GM03348 (cell line): ENCODE measurements around the gene DBN1.
"Not testable (repeated sequence)": the region's sequence is repeated elsewhere in the genome, so short reads cannot be mapped to it uniquely, and the experiment has no call there.

ENCODE experiments used
- DNase-seq: peaks from one replicate; pipeline ENCODE4 v3.0.0; 2012; ENCODE audit warnings: low spot score

Gene DBN1

GRCh38 chr5:177429248-177430040 is 44.0 kb downstream of the DBN1 start:
- no peak for DNase-seq

GRCh38 chr5:177428574-177429217 is 44.7 kb downstream of the DBN1 start:
- no peak for DNase-seq

- no peak for DNase-seq
Measured at GRCh38 chr5:177427919-177428573, 45.4 kb downstream of the DBN1 start.

DNA sequence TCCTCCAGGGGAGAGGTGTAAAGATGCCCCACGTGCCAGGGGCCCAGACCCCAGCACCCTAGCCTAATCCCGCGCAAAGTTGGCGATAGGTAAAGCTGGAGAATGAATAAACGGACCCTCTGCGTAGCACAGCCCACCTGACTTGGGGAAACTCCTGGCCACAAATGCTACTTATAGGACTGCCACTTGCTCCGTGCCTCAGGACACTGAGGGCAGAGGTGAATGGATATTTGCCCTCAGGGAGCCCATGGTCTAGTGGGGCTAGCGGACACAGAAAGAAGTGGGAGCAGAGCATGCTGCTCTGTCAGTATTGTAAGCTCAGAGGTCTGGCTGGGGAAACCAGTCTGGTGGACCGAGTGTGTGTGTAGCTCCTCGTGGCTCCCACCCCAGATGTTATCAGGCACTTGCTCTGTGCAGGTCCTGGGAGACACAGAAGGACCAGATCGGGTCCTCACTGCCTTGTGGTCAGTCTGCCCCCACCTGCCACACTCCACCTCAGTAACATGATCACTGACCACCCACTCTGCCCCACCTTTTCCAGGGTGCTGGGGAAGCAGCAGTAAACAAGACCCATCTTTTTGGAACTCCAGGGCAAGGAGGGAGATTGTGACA is 46.1 kb downstream of the DBN1 start:
- DNase-seq, result no peak

- peak; percentile 69 for DNase-seq
Measured at GRCh38 chr5:177426566-177427210, 46.7 kb downstream of the DBN1 start, which contains the start of gene GRK6. Gene GRK6 (plus strand): TSS chr5:177426676. CDS start chr5:177426846, 170 bp downstream.

- peak; percentile 99 for DNase-seq
Measured at GRCh38 chr5:177425801-177426565, 47.5 kb downstream of the DBN1 start.

DNA sequence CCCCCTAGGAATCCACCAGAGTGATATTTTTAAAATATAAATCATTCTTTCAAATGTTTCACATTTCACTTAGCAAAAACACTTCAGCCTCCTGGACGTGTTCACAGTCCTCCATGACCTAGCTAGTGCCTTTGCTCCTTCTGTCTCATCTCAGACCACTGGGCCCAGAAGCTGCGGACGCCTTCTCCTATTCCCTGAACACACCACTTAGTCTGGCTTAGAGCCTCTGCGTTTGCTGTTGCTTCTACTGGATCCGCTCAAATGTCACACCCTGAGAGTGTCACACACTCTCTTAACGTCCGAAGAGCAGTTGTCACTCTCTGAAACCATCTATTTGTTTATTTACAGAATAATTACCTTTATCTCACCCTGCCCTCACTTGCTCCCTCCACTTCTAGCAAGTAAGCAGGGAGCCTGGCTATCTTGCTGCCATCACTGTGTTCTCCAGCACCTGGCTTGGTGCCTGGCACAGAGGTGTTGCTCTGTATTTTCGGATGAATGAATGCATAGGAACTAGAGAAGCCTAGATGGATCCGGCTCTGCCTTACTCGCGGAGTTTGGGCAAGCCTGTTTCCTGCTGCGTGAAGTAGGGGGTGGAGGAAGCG is 48.1 kb downstream of the DBN1 start:
- DNase-seq, result no peak

GRCh38 chr5:177423671-177424070 is 49.8 kb downstream of the DBN1 start:
- DNase-seq, result no peak

- DNase-seq, result no peak
Measured at GRCh38 chr5:177421062-177421798, 52.2 kb downstream of the DBN1 start.

- DNase-seq, result not testable (repeated sequence)
Measured at GRCh38 chr5:177420472-177420871, 53.0 kb downstream of the DBN1 start.

GRCh38 chr5:177419046-177419445 is 54.4 kb downstream of the DBN1 start:
- no peak for DNase-seq

DNA sequence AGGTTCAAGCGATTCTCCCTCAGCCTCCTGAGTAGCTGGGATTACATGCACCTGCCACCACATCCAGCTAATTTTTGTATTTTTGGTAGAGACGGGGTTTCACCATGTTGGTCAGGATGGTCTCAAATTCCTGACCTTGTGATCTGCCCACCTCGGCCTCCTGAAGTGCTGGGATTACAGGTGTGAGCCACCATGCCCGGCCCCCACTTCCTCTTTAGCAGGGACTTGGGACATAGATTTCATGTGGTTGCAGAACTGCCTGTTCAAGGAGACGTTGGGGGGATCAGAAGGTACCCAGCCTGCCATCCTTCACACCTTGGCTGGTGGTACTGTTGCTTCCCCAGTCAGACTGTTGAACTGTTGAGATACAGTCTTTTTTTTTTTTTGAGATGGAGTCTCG is 56.4 kb downstream of the DBN1 start:
- DNase-seq, result not testable (repeated sequence)

DNA sequence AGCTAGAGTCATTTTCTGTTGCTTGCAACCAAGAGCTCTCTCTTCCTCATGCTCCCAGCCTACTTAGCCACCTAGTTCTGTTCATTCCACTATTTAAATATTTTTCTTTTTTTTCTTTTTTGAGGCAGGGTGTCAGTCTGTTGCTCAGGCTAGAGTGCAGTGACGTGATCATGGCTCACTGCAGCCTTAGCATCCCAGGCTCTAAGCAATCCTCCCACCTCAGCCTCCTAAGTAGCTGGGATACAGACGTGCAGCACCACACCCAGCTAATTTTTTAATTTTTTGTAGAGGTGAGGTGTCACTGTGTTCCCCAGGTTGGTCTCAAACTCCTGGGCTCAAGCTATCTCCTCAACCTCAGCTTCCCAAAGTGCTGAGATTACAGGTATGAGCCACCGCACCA is 59.0 kb downstream of the DBN1 start:
- DNase-seq, result no peak

DNA sequence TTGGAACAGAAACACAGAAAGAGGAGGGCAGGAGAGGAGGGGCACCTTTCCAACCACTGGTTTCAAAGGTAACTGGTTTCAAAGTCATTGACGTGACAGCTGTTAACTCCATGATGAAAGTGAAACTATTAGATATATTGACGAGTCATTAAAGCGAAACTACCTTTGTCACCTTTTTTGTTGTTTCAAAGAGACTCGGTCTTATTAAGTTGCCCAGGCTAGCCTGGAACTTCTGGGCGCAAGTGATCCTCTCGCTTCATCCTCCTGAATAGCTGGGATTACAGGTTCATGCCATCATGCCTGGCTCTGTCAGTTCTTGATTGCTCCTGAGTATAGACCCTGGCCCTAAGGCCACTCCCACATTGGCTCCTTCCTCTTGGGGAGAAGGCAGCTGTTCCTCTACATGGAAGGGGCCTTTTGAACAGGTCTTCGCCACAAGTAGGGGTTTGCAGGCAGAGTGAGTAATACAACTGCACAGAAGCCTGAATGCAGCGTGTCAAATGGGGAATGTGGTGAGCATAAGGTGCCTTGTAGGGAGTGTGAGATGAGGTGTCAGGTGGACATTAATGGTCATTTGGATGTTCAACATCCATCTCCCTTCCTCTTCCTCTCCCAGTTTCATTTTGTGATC is 60.7 kb downstream of the DBN1 start:
- DNase-seq, result no peak

DNA sequence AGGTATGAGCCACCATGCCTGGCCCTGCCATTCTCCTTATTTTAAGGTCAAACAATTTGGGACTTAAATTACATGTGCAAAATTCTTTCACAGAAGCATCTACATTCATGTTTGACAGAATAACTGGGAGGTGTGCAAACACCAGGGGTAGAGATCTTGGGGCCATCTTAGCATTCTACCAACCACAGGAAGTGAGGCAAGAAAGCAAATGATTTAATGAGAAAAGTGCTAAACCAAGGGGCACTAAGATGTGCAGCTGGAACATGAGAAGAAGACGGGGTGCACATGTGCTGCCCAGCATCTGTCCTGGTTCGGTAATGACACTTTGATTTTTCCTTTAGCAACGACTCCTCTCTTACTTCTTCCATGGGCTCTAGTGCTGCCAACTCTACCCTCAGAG is 62.9 kb downstream of the DBN1 start:
- no peak for DNase-seq

DNA sequence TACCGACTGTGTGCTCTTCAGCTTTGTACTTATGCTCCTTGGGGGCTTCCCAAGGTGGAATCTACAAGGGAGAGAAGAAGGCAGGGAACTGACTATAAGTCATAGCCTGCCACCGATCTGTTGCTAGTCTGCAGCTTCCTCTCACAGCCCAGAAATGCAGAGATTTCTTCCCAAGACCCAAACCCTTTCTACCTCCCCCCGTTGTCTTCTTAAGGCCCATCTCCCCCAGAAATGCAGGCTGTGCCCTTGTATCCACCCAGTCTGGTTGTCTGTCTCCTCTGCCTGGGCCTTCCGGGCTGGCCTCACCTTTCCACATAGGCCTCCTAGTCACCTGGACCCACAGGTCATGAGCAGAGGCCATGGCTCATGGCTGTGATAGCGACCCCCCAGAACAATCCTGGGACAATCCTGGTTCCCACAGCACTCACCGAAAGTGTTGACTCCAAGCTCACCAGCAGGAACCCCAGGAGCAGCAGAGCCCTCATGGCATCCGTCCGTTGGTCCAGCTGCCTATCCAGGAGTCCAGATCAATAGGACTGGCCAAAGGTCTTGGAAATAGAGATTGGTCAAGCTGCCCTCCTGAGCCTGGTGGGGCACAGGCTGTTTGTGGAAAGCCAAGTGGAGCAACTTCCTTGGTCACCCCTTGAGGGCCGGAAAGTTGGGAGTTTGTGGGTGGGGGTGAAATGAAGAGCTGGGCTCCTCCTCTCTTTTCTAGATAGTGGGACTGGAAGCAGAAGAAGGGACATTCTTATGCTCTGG is 64.2 kb downstream of the DBN1 start, which contains the start of gene F12:
TSS of gene F12 (minus strand) at position 522 of the 759 bp plus-strand sequence. CDS start at position 485, 37 bp downstream.
- no peak for DNase-seq
